Measurements from ENCODE around the gene PUSL1.

The PUSL1 gene

GRCh38 chr1:1280782-1281481 lies 27.5 kb upstream of the PUSL1 start:
- DNase-seq = no peak

GRCh38 chr1:1281533-1282321 lies 26.7 kb upstream of the PUSL1 start:
- no peak for DNase-seq

- peak; percentile 16 for DNase-seq
Measured at GRCh38 chr1:1282998-1283397, 25.4 kb upstream of the PUSL1 start.

GRCh38 chr1:1283821-1284220 lies 24.6 kb upstream of the PUSL1 start:
- no peak for DNase-seq

DNA sequence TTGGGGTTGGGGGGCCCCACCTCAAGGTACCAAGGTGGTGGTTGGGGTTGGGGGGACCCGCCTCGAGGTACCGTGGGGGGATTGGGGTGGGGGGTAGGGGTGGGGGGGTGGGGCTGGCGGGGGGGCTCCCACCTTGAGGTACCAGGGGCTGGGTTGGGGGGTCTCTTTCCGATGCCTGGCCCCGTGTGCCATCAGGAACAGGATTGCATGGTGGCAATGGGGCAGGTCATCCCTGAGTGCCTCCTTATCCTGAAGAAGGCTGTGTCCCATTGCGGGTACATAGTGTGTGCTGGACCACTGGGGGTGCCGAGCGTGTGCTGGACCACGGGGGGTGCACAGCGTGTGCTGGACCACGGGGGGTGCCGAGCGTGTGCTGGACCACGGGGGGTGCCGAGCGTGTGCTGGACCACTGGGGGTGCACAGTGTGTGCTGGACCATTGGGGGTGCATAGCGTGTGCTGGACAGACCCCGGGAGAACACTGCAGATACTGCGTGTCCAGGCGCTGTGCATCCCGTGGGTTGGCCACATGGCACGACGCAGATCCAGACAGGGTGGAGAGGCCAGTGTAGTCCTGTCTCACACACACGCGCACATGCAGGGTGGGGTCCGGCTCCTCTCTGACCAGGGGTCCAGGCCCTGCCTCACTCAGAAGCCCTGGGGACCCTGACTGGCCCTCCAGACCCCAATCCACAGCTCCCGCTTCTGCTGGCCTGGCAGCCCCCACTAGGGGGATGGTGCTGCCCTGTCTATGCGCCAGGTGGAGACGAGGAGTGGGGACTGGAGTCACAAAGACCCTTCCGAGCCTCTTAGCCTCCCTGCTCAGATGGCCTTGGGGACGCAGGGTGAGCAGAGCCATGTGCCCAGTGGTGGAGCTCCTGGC lies 23.9 kb upstream of the PUSL1 start:
- no peak for DNase-seq

GRCh38 chr1:1285102-1285571 lies 23.3 kb upstream of the PUSL1 start:
- no peak for DNase-seq

GRCh38 chr1:1285611-1286311 lies 22.6 kb upstream of the PUSL1 start:
- DNase-seq = no peak

- no peak for DNase-seq
Measured at GRCh38 chr1:1286313-1287261, 21.8 kb upstream of the PUSL1 start.

DNA sequence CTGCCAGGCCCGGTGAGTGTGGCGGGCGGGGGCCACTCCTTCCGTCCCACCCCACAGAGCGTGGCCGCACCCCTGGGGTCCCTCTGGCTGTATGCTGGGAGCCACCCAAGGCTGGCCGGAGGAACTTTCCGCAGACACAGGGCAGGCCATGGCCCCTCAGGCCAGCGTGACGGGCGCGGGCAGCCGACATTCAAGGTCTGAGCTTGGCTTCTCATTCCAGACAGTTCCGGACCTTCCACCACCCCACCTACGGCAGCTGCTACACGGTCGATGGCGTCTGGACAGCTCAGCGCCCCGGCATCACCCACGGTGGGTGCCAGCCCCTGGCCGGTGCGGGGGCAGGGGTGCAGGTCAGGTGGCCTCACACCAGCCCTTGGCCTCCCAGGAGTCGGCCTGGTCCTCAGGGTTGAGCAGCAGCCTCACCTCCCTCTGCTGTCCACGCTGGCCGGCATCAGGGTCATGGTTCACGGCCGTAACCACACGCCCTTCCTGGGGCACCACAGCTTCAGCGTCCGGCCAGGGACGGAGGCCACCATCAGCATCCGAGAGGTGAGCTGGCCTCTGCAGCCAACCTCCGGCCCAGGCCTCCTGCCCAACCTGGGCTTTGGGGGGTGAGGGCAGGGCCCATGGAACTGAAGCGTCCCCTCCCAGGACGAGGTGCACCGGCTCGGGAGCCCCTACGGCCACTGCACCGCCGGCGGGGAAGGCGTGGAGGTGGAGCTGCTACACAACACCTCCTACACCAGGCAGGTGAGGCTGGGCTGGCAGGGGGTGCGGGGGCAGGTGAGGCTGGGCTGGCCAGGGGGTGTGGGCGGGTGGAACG lies 20.9 kb upstream of the PUSL1 start:
- DNase-seq = no peak

DNA sequence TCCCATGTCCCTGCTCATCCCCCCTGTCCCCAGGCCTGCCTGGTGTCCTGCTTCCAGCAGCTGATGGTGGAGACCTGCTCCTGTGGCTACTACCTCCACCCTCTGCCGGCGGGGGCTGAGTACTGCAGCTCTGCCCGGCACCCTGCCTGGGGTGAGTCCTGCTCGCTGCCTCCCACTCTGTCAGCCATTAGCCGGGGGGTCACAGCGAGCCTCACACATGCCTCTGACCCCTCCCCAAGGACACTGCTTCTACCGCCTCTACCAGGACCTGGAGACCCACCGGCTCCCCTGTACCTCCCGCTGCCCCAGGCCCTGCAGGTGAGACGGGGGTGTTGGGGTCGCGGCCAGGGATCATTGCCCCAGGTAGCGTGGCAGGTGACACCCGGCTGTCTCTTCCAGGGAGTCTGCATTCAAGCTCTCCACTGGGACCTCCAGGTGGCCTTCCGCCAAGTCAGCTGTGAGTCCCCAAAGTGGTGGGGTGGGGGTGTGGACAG lies 18.1 kb upstream of the PUSL1 start:
- peak; percentile 70 for DNase-seq

GRCh38 chr1:1291023-1291528 lies 17.3 kb upstream of the PUSL1 start:
- DNase-seq = no peak

DNA sequence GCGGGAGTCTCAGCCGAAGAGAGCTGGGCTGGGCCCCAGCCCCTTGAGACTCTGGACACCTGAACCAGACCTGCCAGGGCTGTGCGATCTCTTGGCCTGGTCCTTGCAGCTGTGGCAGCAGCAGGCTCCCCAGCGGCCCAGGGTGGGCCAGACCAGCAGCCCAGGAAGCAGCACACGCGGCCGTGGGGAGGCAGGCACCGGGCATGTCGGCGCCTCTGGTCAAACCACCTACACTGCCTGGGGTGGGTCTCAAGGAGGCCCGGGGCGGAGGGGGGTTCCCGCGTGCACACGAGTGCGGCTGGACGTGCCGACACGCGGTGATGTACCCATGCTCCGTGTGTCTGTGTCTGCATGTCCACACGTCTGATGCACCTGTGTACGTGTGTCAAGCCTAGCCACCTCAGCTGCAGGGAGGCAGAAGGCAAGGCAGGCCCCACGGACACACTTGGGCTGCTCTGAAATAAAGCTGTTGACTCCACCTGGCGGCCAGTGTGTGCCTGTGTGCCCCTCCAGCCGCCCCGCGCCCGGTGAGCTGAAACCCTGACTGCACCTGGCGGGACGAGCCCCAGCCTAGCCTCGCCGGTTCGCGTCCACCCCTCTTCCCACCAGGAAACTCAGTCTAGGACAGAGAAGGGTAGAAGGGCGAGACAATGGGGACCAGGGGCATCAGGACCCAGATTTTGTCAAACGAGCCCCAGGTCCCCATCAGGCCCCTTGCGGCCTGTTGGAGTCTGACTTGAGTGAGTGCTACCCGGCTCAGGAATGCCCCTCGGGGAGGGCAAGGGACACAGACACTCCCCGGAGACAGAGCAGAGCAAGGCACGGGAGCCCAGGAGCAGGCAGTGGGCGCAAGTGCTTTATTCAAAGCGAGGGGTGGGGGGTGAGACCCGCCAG lies 16.6 kb upstream of the PUSL1 start:
- peak; percentile 73 for DNase-seq

GRCh38 chr1:1292442-1292779 lies 16.0 kb upstream of the PUSL1 start:
- no peak for DNase-seq

DNA sequence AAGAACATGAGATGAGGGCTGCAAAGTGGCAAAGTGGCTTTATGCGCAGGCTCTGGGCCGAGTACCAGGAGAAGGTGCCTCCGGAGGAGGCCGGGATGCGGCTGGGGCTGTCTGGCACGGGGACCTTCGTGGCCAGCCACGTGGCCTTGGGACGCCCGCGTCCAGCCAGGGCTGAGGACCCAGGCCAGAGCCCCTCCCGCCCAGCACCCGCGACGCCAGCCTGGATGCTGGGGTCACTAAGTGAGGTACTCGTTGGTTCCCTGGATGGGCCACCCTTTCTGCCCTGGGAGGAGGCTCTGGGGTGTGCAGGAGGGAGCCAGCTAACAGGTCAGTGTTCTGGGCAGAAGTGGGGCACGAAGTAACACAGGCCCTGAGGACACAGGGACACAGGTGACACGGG lies 15.5 kb upstream of the PUSL1 start:
- DNase-seq = no peak

- no peak for DNase-seq
Measured at GRCh38 chr1:1293263-1294249, 14.8 kb upstream of the PUSL1 start.

- DNase-seq = no peak
Measured at GRCh38 chr1:1294250-1294890, 14.0 kb upstream of the PUSL1 start.

GRCh38 chr1:1295154-1295923 lies 13.1 kb upstream of the PUSL1 start:
- DNase-seq = no peak
